Left renal pelvis (tissue), 4 donors: Measurements from ENCODE around the gene SRSF8. TPM values are rescaled to one million over a fixed set of nuclear protein-coding genes. Genes with fewer than 3 reads are reported as not detected.
"Not testable (repeated sequence)": the region's sequence is repeated elsewhere in the genome, so short reads cannot be mapped to it uniquely, and the experiment has no call there.

ENCODE experiments used
- DNase-seq, 4 donors: peaks; one replicate each; pipeline ENCODE4 v3.0.0-alpha.2; 2013; ENCODE audit warnings: low read depth in 4 of 4, low spot score in 3 of 4
- polyA plus RNA-seq, 4 donors: library from polyadenylated mRNA; unstranded; fragments of 120-200 nt; gene quantifications; one replicate each; pipeline ENCODE4 v1.2.1, GENCODE V29; 2013; ENCODE audit not compliant: insufficient read length in 4 of 4

Gene SRSF8
- polyA plus RNA-seq = 10 to 100 TPM; 52.9 to 76.9 (median 63.0) TPM

GRCh38 chr11:95066716-95067038 lies at the start of gene SRSF8:
Gene SRSF8, plus strand, starts transcription at chr11:95066919. Its CDS starts 308 bp downstream, at chr11:95067227.
- DNase-seq = no peak

GRCh38 chr11:95021468-95021867 lies 45.3 kb upstream of the SRSF8 start:
- not testable (repeated sequence) for DNase-seq

- DNase-seq = no peak
These were observed 41.8 kb upstream of the SRSF8 start, which contains the start of gene KDM4E for GRCh38 chr11:95024958-95025357. Gene KDM4E, plus strand, starts transcription at chr11:95025258. Its CDS starts 300 bp downstream, at chr11:95025558.

- not testable (repeated sequence) for DNase-seq
These were observed 41.1 kb upstream of the SRSF8 start for GRCh38 chr11:95025594-95025993.

GRCh38 chr11:95028357-95028756 lies 38.4 kb upstream of the SRSF8 start:
- no peak for DNase-seq

- DNase-seq = no peak
These were observed 33.7 kb upstream of the SRSF8 start for GRCh38 chr11:95033051-95033450.

- DNase-seq = no peak
These were observed 31.4 kb upstream of the SRSF8 start for GRCh38 chr11:95035316-95035715.

GRCh38 chr11:95037356-95038035 lies 29.2 kb upstream of the SRSF8 start:
- DNase-seq = not testable (repeated sequence)

GRCh38 chr11:95042239-95042638 lies 24.5 kb upstream of the SRSF8 start:
- no peak for DNase-seq

- no peak for DNase-seq
These were observed 23.8 kb upstream of the SRSF8 start for GRCh38 chr11:95042906-95043305.

GRCh38 chr11:95044010-95044409 lies 22.7 kb upstream of the SRSF8 start:
- no peak for DNase-seq

GRCh38 chr11:95045812-95046211 lies 20.9 kb upstream of the SRSF8 start:
- no peak for DNase-seq

- DNase-seq = not testable (repeated sequence)
These were observed 17.6 kb upstream of the SRSF8 start, which contains the start of gene KDM4F for GRCh38 chr11:95049122-95049521. Gene KDM4F, plus strand, starts transcription at chr11:95049422.

GRCh38 chr11:95050595-95051202 lies 16.0 kb upstream of the SRSF8 start:
- DNase-seq = no peak

- DNase-seq = no peak
These were observed 12.4 kb upstream of the SRSF8 start for GRCh38 chr11:95054356-95054755.

- no peak for DNase-seq
These were observed 11.3 kb upstream of the SRSF8 start for GRCh38 chr11:95055283-95055897.

- DNase-seq = no peak
These were observed 8.8 kb upstream of the SRSF8 start for GRCh38 chr11:95057959-95058358.

GRCh38 chr11:95058621-95059020 lies 8.1 kb upstream of the SRSF8 start:
- DNase-seq = no peak

- no peak for DNase-seq
These were observed 7.7 kb upstream of the SRSF8 start for GRCh38 chr11:95059046-95059445.

- DNase-seq = no peak
These were observed 1.4 kb upstream of the SRSF8 start for GRCh38 chr11:95065336-95065735.

- peak in 2 of 4 donors; percentile 58 to 69 for DNase-seq
These were observed 521 bp downstream of the SRSF8 start for GRCh38 chr11:95067039-95067840.
